CD14-positive monocyte (primary cell): ENCODE results near the gene CA10. TPM values are rescaled to one million over a fixed set of nuclear protein-coding genes. Genes with fewer than 3 reads are reported as not detected.

ENCODE experiments used
- DNase-seq, 3 donors: peaks; one replicate each; pipeline ENCODE4 v3.0.0-alpha.2; 2011 to 2022
- H2AFZ ChIP-seq: 2 replicates; pipeline ENCODE4 v1.6.0; 2012; ENCODE audit warnings: mild to moderate bottlenecking, low read depth, low read length, inconsistent platforms; ENCODE audit not compliant: insufficient read depth, poor library complexity, severe bottlenecking
- H3K27ac ChIP-seq, 2 donors: 1 replicate in 1 of 2; 2 replicates in 1 of 2; pipeline ENCODE4 v1.5.1; 2012 to 2013; ENCODE audit warnings: low read length in 2 of 2, control low read depth in 1 of 2, inconsistent platforms in 1 of 2, low read depth in 1 of 2, mild to moderate bottlenecking in 1 of 2
- H3K27me3 ChIP-seq, 2 donors: one replicate each; pipeline versions ENCODE4 v1.6.0 to v1.6.1; 2011 to 2013; ENCODE audit warnings: low read length in 2 of 2; ENCODE audit not compliant: control insufficient read depth in 2 of 2, insufficient read depth in 2 of 2
- H3K36me3 ChIP-seq, 2 donors: replicated peaks in 1 of 2; 1 replicate in 1 of 2; 2 replicates in 1 of 2; pipeline versions ENCODE4 v1.5.1 to v1.6.1; 2012 to 2013; ENCODE audit warnings: low read length in 2 of 2, control low read depth in 1 of 2, inconsistent platforms in 1 of 2, mild to moderate bottlenecking in 1 of 2; ENCODE audit not compliant: insufficient read depth in 2 of 2, control insufficient read depth in 1 of 2
- H3K4me1 ChIP-seq, 2 donors: 1 replicate in 1 of 2; 2 replicates in 1 of 2; pipeline versions ENCODE4 v1.5.1 to v1.6.1; 2012 to 2013; ENCODE audit warnings: low read length in 2 of 2, control low read depth in 1 of 2, inconsistent platforms in 1 of 2, mild to moderate bottlenecking in 1 of 2, moderate library complexity in 1 of 2; ENCODE audit not compliant: insufficient read depth in 2 of 2, control insufficient read depth in 1 of 2
- H3K4me2 ChIP-seq: replicated peaks from 2 replicates; pipeline ENCODE3; 2012; ENCODE audit warnings: low read length, moderate library complexity, mild to moderate bottlenecking; ENCODE audit not compliant: poor library complexity, severe bottlenecking; ENCODE audit errors: extremely low read depth
- H3K4me3 ChIP-seq, 3 experiments: fragments of 200-600 bp in 1 of 3; sonication (generic) in 1 of 3; replicated peaks in 1 of 3; 1 replicate in 2 of 3; 2 replicates in 1 of 3; pipeline ENCODE4 v1.5.1; 2011 to 2013; ENCODE audit warnings: low read length in 3 of 3, mild to moderate bottlenecking in 3 of 3, control low read depth in 2 of 3, low read depth in 2 of 3, inconsistent platforms in 1 of 3, moderate library complexity in 1 of 3
- H3K79me2 ChIP-seq: 2 replicates; pipeline ENCODE4 v1.6.0; 2012; ENCODE audit warnings: mild to moderate bottlenecking, control low read depth, inconsistent platforms, low read length, moderate library complexity; ENCODE audit not compliant: insufficient read depth
- H3K9ac ChIP-seq: 2 replicates; pipeline ENCODE4 v1.6.0; 2017; ENCODE audit warnings: low read length, mild to moderate bottlenecking; ENCODE audit not compliant: insufficient read depth, poor library complexity, severe bottlenecking
- H3K9me3 ChIP-seq, 2 donors: replicated peaks in 1 of 2; 1 replicate in 1 of 2; 2 replicates in 1 of 2; pipeline versions ENCODE4 v1.5.1 to v1.6.1; 2012 to 2013; ENCODE audit warnings: low read length in 2 of 2, control low read depth in 1 of 2; ENCODE audit not compliant: control insufficient read depth in 1 of 2, insufficient read depth in 1 of 2
- H4K20me1 ChIP-seq: 2 replicates; pipeline ENCODE4 v1.6.0; 2012; ENCODE audit warnings: mild to moderate bottlenecking, low read length, control low read depth, moderate library complexity; ENCODE audit not compliant: insufficient read depth
- H3K27ac Mint-ChIP-seq, 7 donors: one replicate each; pipeline ENCODE4 v1.8.0; 2020; ENCODE audit warnings: mild to moderate bottlenecking in 7 of 7, mixed read lengths in 7 of 7, moderate library complexity in 6 of 7, inconsistent platforms in 2 of 7
- H3K27me3 Mint-ChIP-seq, 3 donors: one replicate each; pipeline ENCODE4 v1.8.0; 2021 to 2022; ENCODE audit warnings: low read depth in 3 of 3, mild to moderate bottlenecking in 3 of 3, mixed read lengths in 3 of 3, moderate library complexity in 3 of 3, inconsistent platforms in 1 of 3
- H3K36me3 Mint-ChIP-seq, 2 donors: one replicate each; pipeline ENCODE4 v1.8.0; 2020; ENCODE audit warnings: mixed read lengths in 2 of 2, inconsistent platforms in 1 of 2, mild to moderate bottlenecking in 1 of 2
- H3K4me1 Mint-ChIP-seq: one replicate; pipeline ENCODE4 v1.8.0; 2020; ENCODE audit warnings: mild to moderate bottlenecking, mixed read lengths
- H3K4me3 Mint-ChIP-seq, 2 donors: one replicate each; pipeline ENCODE4 v1.8.0; 2020; ENCODE audit warnings: mild to moderate bottlenecking in 2 of 2, mixed read lengths in 2 of 2, moderate library complexity in 1 of 2
- H3K9me3 Mint-ChIP-seq, 7 donors: one replicate each; pipeline ENCODE4 v1.8.0; 2020 to 2022; ENCODE audit warnings: mixed read lengths in 7 of 7, mild to moderate bottlenecking in 6 of 7, moderate library complexity in 6 of 7, inconsistent platforms in 2 of 7
- CTCF ChIP-seq: fragments of 200-600 bp; IDR thresholded peaks from one replicate; pipeline ENCODE4 v1.8.0; 2022; ENCODE audit warnings: antibody characterized with exemption, mild to moderate bottlenecking
- WGBS: methylation state at CpG from one replicate; pipeline ENCODE4 v1.1.5; 2013; ENCODE audit warnings: missing lambda C conversion rate; ENCODE audit not compliant: insufficient coverage; 5-methylcytosine and 5-hydroxymethylcytosine counted together
- intact Hi-C, 2 donors: fragments of 100-400 bp; cut with micrococcal nuclease; formaldehyde crosslinking; loops; one replicate each; pipeline versions ENCODE4 v1.15.0 to v1.15.1; 2023
- polyA plus RNA-seq, 3 donors: library from polyadenylated mRNA; depleted of rRNA in 1 of 3; unstranded in 2 of 3; stranded (reverse) in 1 of 3; fragments of 300-500 nt in 2 of 3; fragments of >200 nt in 1 of 3; fragmentation: Illumina TruSeq in 2 of 3; gene quantifications; 1 replicate in 2 of 3; 2 replicates in 1 of 3; pipeline ENCODE4 v1.2.3, GENCODE V29; 2012 to 2021

CA10 gene
- polyA plus RNA-seq, 3 donors: not detected

- WGBS: no CpG with 5 or more reads among the region's 1 CpG
- intact Hi-C loops: no loop called here
- H3K4me3 Mint-ChIP-seq: no peak overlapping the region
- no peaks in the 10 kb centered on the region for H3K36me3 Mint-ChIP-seq
- no peak overlapping the region for H2AFZ ChIP-seq
- TF ChIP-seq CTCF: no peak
- no peak overlapping the region for H3K9ac ChIP-seq
- DNase-seq: no peak
- H3K4me3 ChIP-seq: no peak overlapping the region
- no peaks in the 10 kb centered on the region for H3K79me2 ChIP-seq
- no peaks in the 10 kb centered on the region for H3K4me1 Mint-ChIP-seq
- H3K36me3 ChIP-seq: no peaks in the 10 kb centered on the region
- no peak overlapping the region for H3K27ac ChIP-seq
- no peaks in the 10 kb centered on the region for H3K4me1 ChIP-seq
- peaks cover 0 to 3% (median 2%) of the 10 kb centered on the region in 3 donors for H3K27me3 Mint-ChIP-seq
- H3K4me2 ChIP-seq: no peak overlapping the region
- no peaks in the 10 kb centered on the region for H3K9me3 ChIP-seq
- peaks cover 0 to 5% (median 2%) of the 10 kb centered on the region in 7 donors for H3K9me3 Mint-ChIP-seq
- peak overlapping the region in 1 of 7 donors; percentile 5 for H3K27ac Mint-ChIP-seq
- H4K20me1 ChIP-seq: no peaks in the 10 kb centered on the region
- no peaks in the 10 kb centered on the region for H3K27me3 ChIP-seq
Measured at GRCh38 chr17:51724043-51724580, 434.4 kb downstream of the CA10 start.

GRCh38 chr17:51722994-51723393 lies 435.5 kb downstream of the CA10 start:
- Mint-ChIP-seq H3K9me3 (peaks cover 0 to 5% (median 2%) of the 10 kb centered on the region in 7 donors), H3K4me3 (no peak overlapping the region), H3K27me3 (peaks cover 0 to 3% (median 2%) of the 10 kb centered on the region in 3 donors), H3K4me1 (no peaks in the 10 kb centered on the region), H3K27ac (no peak overlapping the region), H3K36me3 (no peaks in the 10 kb centered on the region)
- Histone ChIP-seq H3K27ac (no peak overlapping the region), H4K20me1 (no peaks in the 10 kb centered on the region), H3K4me1 (no peaks in the 10 kb centered on the region), H3K9me3 (no peaks in the 10 kb centered on the region), H3K9ac (no peak overlapping the region), H3K27me3 (no peaks in the 10 kb centered on the region), H3K36me3 (no peaks in the 10 kb centered on the region), H3K79me2 (no peaks in the 10 kb centered on the region), H3K4me2 (no peak overlapping the region), H2AFZ (no peak overlapping the region), H3K4me3 (no peak overlapping the region)
- intact Hi-C loops: no loop called here
- 100% methylated on average over 1 of the region's 1 CpG for WGBS
- no peak for TF ChIP-seq CTCF
- no peak for DNase-seq
